A204.1 (cell line): ENCODE measurements around the gene OSR1.

Experiments
- FAIRE-seq: peaks from 2 replicates; lab custom pipeline; 2012; peaks lifted over from hg19 to GRCh38; lab: Jason Lieb, UNC

Gene OSR1

GRCh38 chr2:19357402-19358241 lies 801 bp downstream of the OSR1 start:
- no peak for FAIRE-seq

- FAIRE-seq: no peak
Measured at GRCh38 chr2:19356545-19357401, 1.6 kb downstream of the OSR1 start.

- FAIRE-seq: no peak
Measured at GRCh38 chr2:19355931-19356544, 2.4 kb downstream of the OSR1 start.

GRCh38 chr2:19355416-19355821 lies 3.0 kb downstream of the OSR1 start:
- no peak for FAIRE-seq

- FAIRE-seq: no peak
Measured at GRCh38 chr2:19355014-19355405, 3.4 kb downstream of the OSR1 start.

GRCh38 chr2:19353721-19354050 lies 4.7 kb downstream of the OSR1 start:
- no peak for FAIRE-seq

- no peak for FAIRE-seq
Measured at GRCh38 chr2:19352946-19353720, 5.3 kb downstream of the OSR1 start.

GRCh38 chr2:19351899-19352697 lies 6.3 kb downstream of the OSR1 start:
- FAIRE-seq: no peak

GRCh38 chr2:19351499-19351898 lies 6.9 kb downstream of the OSR1 start:
- FAIRE-seq: no peak

- no peak for FAIRE-seq
Measured at GRCh38 chr2:19350678-19351401, 7.6 kb downstream of the OSR1 start.

GRCh38 chr2:19349911-19350677 lies 8.3 kb downstream of the OSR1 start:
- no peak for FAIRE-seq

- FAIRE-seq: no peak
Measured at GRCh38 chr2:19348692-19349091, 9.7 kb downstream of the OSR1 start.

GRCh38 chr2:19347619-19348562 lies 10.5 kb downstream of the OSR1 start:
- FAIRE-seq: no peak

- no peak for FAIRE-seq
Measured at GRCh38 chr2:19346983-19347618, 11.3 kb downstream of the OSR1 start.

GRCh38 chr2:19337742-19338141 lies 20.7 kb downstream of the OSR1 start:
- FAIRE-seq: no peak

- FAIRE-seq: no peak
Measured at GRCh38 chr2:19337202-19337601, 21.2 kb downstream of the OSR1 start.

GRCh38 chr2:19336781-19337180 lies 21.6 kb downstream of the OSR1 start:
- no peak for FAIRE-seq

- FAIRE-seq: no peak
Measured at GRCh38 chr2:19332503-19332902, 25.9 kb downstream of the OSR1 start.
